Psoas muscle (tissue), 8 donors: ENCODE data around the gene UPP1. TPM values are rescaled to one million over a fixed set of nuclear protein-coding genes. Genes with fewer than 3 reads are reported as not detected.
A peak's percentile ranks its signal among the peaks of the same experiment; 100 is the strongest.

Source experiments
- ATAC-seq, 4 donors: fragments of 200-7000 bp; cut with Tn5 transposase; one replicate each; pipeline ENCODE4 v1.9.1; 2020; ENCODE audit warnings: moderate library complexity in 3 of 4, mild to moderate bottlenecking in 2 of 4
- DNase-seq, 2 donors: peaks; one replicate each; pipeline ENCODE4 v3.0.0-alpha.2; 2020
- H3K27ac ChIP-seq: fragments of 200-600 bp; one replicate; pipeline ENCODE4 v1.8.0; 2022
- H3K27me3 ChIP-seq, 3 donors: fragments of 200-600 bp in 1 of 3; one replicate each; pipeline versions ENCODE4 v1.6.1 to v1.8.0; 2013 to 2022; ENCODE audit warnings: low read length in 2 of 3, mild to moderate bottlenecking in 2 of 3, moderate library complexity in 1 of 3; ENCODE audit not compliant: insufficient read depth in 3 of 3
- H3K36me3 ChIP-seq, 2 donors: fragments of 200-600 bp in 1 of 2; one replicate each; pipeline versions ENCODE4 v1.6.1 to v1.8.0; 2013 to 2022; ENCODE audit warnings: low read depth in 1 of 2, mild to moderate bottlenecking in 1 of 2, moderate library complexity in 1 of 2; ENCODE audit not compliant: insufficient read depth in 1 of 2
- H3K4me1 ChIP-seq: fragments of 200-600 bp; one replicate; pipeline ENCODE4 v1.8.0; 2022
- H3K4me3 ChIP-seq: fragments of 200-600 bp; one replicate; pipeline ENCODE4 v1.8.0; 2022; ENCODE audit warnings: mild to moderate bottlenecking
- H3K9me3 ChIP-seq: fragments of 200-600 bp; one replicate; pipeline ENCODE4 v1.8.0; 2022
- WGBS, 3 donors: extraction: QIAGEN DNeasy Blood & Tissue Kit; methylation state at CpG; one replicate each; pipeline versions ENCODE4 v1.1.6 to v1.1.7; 2013; 5-methylcytosine and 5-hydroxymethylcytosine counted together
- intact Hi-C, 2 donors: fragments of 100-400 bp; cut with DNase I; formaldehyde crosslinking; loops; one replicate each; pipeline versions ENCODE4 v1.11.0 to v1.14.2; 2022
- polyA plus RNA-seq, 3 donors: library from polyadenylated mRNA; stranded (reverse); fragments of 200-250 nt; gene quantifications; one replicate each; pipeline ENCODE4 v1.2.3, GENCODE V29; 2013
- total RNA-seq, 4 donors: library from RNA; stranded (reverse); fragmentation: NEBNext Ultra II Directional in 2 of 4; extraction: Animal tissue kit (Norgen Biotek cat#: 25700) in 2 of 4; gene quantifications; one replicate each; pipeline versions ENCODE4 v1.2.1 to v1.2.4, GENCODE V29; 2021 to 2023
- TF ChIP-seq, protein P1 (sequence below): fragments of 200-600 bp; IDR thresholded peaks from one replicate; pipeline ENCODE4 v1.8.0; 2022; ENCODE audit warnings: antibody characterized with exemption
- donor health status: healthy with polysubstance abuse.
- donor health status: DM: no; HTN: no; CAD: no; lungs with moderate emphysema.
- donor health status: Bipolar disorder and iron deficiency.
- donor health status: healthy.
- donor health status: DM: yes; HTN: yes; CAD: no.
- donor health status: DM: no; HTN: no; CAD: no.
- donor health status: DM: no; HTN: no; CAD: no.
- donor health status: DM: yes; HTN: yes; CAD: no.

Gene UPP1
- total and polyA plus RNA-seq, 7 donors: 7.5 to 250 (median 11.9) TPM

DNA sequence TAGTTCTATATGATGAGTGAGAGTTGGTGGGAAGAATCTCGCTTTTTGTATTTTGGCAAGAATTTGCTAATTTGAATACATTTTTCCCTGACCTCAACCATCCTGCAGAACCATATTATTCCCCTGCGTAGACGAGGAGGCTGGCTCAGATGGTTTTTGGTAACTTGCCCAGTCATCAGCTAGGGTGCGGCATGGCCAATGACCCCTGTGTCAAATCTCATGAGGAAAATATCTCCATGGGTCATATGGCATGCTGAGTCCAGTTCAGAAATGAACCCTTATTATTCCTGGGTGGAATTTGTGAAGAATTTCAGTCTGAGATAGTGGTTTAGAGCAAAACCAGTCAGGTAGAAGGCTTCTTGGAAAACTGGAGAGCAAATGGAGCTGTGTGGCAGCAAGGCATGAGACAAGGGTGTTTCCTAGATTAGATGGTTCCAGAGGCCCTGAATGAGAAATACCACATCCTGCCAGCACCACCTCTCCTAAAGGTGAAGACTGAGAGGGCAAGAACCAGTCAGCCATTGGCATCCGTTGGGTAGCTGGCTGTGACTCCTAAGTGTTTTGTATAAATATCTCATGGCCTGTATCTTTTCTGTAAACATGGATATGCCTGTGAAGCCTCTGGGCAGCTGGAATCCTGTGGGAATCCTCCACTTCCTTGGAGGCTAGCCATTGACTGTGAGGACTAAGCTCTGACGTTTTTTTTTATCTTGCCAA, 5.8 kb upstream of the UPP1 start:
- Histone ChIP-seq H3K36me3 (no peaks in the 10 kb centered on the region), H3K4me3 (no peak overlapping the region), H3K27me3 (no peaks in the 10 kb centered on the region), H3K4me1 (peaks cover 5% of the 10 kb centered on the region), H3K27ac (no peak overlapping the region), H3K9me3 (no peaks in the 10 kb centered on the region)
- DNase-seq (no peak), ATAC-seq (no peak)
- 55 to 63% (median 61%) methylated on average over 6 of the region's 6 CpGs for WGBS, 3 donors
- TF ChIP-seq, protein P1, sequence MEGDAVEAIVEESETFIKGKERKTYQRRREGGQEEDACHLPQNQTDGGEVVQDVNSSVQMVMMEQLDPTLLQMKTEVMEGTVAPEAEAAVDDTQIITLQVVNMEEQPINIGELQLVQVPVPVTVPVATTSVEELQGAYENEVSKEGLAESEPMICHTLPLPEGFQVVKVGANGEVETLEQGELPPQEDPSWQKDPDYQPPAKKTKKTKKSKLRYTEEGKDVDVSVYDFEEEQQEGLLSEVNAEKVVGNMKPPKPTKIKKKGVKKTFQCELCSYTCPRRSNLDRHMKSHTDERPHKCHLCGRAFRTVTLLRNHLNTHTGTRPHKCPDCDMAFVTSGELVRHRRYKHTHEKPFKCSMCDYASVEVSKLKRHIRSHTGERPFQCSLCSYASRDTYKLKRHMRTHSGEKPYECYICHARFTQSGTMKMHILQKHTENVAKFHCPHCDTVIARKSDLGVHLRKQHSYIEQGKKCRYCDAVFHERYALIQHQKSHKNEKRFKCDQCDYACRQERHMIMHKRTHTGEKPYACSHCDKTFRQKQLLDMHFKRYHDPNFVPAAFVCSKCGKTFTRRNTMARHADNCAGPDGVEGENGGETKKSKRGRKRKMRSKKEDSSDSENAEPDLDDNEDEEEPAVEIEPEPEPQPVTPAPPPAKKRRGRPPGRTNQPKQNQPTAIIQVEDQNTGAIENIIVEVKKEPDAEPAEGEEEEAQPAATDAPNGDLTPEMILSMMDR: no peak
- intact Hi-C loops: no loop called here

- intact Hi-C loops: loop anchor here in 1 of 2 donors (5.0 kb wide), 2 partner anchors 48 to 103 kb away; partner anchors contain the start of gene C7orf57
- ATAC-seq: peak in 3 of 4 donors; percentile 17 to 28 (median 27)
- no peaks in the 10 kb centered on the region for H3K9me3 ChIP-seq
- WGBS, 3 donors: 67 to 75% (median 73%) methylated on average over 9 of the region's 9 CpGs
- no peaks in the 10 kb centered on the region for H3K27me3 ChIP-seq
- TF ChIP-seq, protein P1: no peak
- peak overlapping the region; percentile 38 for H3K27ac ChIP-seq
- H3K36me3 ChIP-seq: no peaks in the 10 kb centered on the region
- no peak overlapping the region for H3K4me3 ChIP-seq
- DNase-seq: peak; percentile 67 to 68
- H3K4me1 ChIP-seq: peaks cover 5% of the 10 kb centered on the region
Observed at GRCh38 chr7:48084727-48085432, 4.2 kb upstream of the UPP1 start.

- 90 to 96% (median 91%) methylated on average over 1 of the region's 1 CpG for WGBS, 3 donors
- ATAC-seq (no peak), DNase-seq (no peak)
- Histone ChIP-seq H3K9me3 (no peaks in the 10 kb centered on the region), H3K4me1 (peaks cover 5% of the 10 kb centered on the region), H3K27ac (peak overlapping the region; percentile 38), H3K4me3 (no peak overlapping the region), H3K27me3 (no peaks in the 10 kb centered on the region), H3K36me3 (peaks cover 0 to 2% of the 10 kb centered on the region in 2 donors)
- TF ChIP-seq, protein P1: no peak
- intact Hi-C loops: loop anchor here in 1 of 2 donors (5.0 kb wide), 2 partner anchors 48 to 103 kb away; partner anchors contain the start of gene C7orf57
Observed at GRCh38 chr7:48085433-48085791, 3.7 kb upstream of the UPP1 start.

- Histone ChIP-seq H3K9me3 (no peaks in the 10 kb centered on the region), H3K27me3 (no peaks in the 10 kb centered on the region), H3K4me1 (peaks cover 5% of the 10 kb centered on the region), H3K4me3 (no peak overlapping the region), H3K36me3 (peaks cover 0 to 7% of the 10 kb centered on the region in 2 donors), H3K27ac (no peak overlapping the region)
- ATAC-seq (no peak), DNase-seq (no peak)
- WGBS, 3 donors: 62 to 71% (median 68%) methylated on average over 1 of the region's 1 CpG
- TF ChIP-seq, protein P1: no peak
- intact Hi-C loops: loop anchor here in 1 of 2 donors (5.0 kb wide), 2 partner anchors 49 to 104 kb away; partner anchors contain the start of gene C7orf57
Observed at GRCh38 chr7:48085942-48086341, 3.1 kb upstream of the UPP1 start.
